Measurements from ENCODE around the gene AACS.

AACS gene

GRCh38 chr12:125159702-125160101 lies 94.5 kb downstream of the AACS start:
- DNase-seq: no peak

DNA sequence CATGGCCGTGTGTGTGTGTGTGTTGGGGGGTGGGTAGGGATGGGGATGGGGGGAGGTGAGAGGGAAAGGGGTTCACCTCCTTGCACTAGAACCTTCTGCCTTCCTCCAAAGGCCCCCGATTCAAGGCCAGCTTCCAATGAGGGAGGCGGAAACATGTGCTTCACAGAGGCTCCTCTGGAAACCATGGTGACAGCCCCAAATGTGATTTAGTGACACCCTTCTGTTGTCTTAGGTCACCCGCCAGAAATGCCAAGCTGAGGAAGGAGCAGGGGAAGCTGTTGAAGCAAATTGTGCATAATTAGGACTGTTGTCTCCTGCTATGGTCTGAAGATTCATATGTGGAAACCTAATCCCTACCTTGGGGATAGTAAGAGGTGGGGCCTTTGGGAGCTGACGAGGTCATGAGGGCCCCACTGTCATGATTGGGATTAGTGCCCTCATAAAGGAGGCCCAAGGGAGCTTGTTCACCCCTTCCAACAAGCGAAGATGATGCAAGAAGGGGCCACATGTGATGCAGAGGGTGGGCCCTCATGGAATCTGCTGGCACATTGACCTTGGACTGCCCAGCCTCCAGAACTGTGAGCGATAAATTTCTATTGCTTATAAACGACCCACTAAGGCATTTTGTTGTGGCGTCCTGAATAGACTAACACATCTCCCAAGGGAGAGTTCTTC lies 95.2 kb downstream of the AACS start:
- DNase-seq: no peak

- DNase-seq: no peak
Measured at GRCh38 chr12:125161712-125162022, 96.4 kb downstream of the AACS start.

GRCh38 chr12:125162489-125163028 lies 97.3 kb downstream of the AACS start:
- no peak for DNase-seq

GRCh38 chr12:125163148-125163547 lies 97.9 kb downstream of the AACS start:
- DNase-seq: no peak

DNA sequence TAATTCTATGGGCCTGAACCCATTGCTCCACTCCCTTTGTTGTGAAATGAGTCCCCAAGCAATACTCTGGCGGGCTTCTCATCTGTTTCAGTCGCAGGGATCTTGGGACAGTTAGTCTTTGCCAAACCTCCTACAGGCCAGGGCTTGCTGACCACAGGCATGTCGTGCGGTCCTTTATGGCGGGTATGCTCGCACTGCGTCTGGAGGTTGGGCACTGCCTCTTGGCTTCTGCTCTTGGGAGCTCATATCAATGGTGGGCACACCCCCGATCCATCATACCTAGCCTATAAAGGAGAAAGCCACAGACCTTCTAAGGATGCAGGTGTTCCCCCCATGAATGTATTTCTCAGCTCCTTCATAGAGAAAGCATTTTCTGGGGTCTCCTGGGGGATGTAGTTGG lies 99.3 kb downstream of the AACS start:
- DNase-seq: no peak

- DNase-seq: no peak
Measured at GRCh38 chr12:125166041-125166440, 100.8 kb downstream of the AACS start.

GRCh38 chr12:125167658-125168057 lies 102.4 kb downstream of the AACS start:
- DNase-seq: no peak

DNA sequence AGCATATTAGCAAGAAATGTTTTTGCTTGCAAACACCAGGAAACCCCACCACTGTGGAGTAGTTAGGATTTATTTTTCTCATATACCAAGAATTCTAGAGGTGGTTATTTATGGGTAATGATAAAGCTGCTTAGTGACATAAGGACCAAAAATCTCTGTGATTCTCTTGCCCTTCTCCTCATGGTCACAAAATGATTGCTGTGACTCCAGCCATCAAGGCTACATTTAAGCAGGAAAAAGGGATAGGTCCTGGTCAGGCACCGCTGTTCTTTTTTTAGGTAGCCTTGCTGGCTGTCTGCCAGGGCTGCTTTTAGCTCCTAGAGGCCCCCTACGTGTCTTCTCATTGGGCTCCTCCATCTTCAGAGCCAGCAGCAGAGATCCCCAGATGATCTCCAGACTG lies 104.2 kb downstream of the AACS start:
- DNase-seq: no peak

GRCh38 chr12:125169870-125170269 lies 104.6 kb downstream of the AACS start:
- no peak for DNase-seq

DNA sequence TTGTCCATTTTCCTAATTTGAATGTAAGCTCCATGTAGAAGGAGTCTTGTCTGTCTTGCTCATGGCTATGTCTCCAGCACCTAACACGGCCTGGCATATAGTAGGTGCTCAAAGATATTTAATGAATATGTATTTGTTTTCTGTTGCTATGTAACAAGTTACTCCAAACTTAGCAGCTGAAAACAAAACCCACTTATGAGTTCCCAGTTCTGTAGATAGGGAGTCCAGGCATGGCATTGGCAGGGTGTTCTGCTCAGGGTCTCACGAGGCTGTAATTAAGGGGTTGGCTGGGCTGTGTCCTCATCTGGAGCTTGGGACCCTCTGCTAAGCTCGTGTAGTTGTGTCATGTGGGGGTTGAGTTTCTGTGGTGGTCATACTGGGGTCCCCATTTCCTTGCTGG lies 106.0 kb downstream of the AACS start:
- DNase-seq: no peak

DNA sequence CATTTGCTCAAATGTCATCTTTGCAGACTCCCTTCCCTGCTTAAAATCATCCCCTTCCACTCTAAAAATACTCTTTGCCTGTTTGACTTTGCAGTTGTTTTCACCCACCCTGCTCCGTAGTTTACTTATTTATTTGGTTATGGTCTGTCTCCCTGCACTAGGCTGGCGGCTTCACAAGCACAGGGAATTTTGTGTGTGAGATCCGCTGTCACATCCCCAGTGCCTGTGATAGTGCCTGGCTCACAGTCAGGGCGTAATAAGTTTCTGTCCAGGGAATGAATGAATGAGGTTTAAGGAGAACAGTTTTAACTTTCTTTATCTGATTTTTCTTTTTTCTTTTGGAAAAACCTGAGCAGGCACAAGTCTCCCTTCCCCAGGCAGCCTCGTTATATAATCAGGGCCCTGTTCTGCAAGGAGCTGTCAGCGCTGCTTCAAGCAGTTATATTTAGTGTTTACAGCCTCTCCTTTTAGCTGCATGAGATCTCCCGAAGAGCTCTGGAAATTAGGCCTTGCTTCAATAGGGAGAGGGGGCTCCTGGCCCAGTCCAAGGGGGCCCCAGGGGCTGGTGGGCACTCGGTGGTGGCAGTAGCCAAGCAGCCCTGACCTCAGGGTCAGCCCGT lies 107.1 kb downstream of the AACS start:
- DNase-seq: no peak

DNA sequence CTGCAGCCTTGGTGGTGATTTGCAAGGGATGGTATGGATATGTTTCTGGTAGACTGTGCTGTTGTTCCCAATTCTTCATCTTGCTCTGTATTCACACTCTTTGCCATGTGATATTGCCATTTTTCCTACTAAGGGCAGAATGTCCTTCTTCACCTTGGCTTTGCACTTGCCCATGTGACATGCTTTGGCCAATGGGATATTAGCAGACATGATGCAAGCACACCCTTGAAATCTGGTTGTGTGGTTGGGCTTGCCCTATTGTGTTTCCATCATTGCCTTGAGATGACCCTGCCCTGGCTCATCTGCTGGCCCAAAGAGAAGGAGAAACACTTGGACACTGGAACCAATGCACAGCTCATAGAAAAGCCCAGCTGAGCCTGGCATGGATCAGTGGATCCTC lies 110.3 kb downstream of the AACS start:
- DNase-seq: no peak

DNA sequence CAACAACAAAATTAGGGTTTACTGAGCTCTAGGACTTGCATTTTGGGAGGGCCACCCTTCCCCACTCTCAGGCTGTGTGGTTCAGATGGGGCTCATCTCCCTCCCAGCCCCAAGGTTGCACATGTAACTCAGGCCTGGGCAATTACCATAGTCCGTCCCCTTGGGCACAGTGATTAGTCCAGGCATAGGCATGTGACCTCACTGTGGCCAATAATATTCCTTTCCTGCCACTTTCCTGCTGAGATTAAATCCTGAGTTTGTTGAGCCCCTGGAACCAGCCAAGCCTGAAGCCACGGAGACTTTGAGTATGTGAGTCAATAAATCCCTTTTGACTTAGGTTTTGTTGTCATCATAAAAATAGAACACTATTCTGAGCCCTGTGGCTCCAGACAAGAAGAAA lies 113.0 kb downstream of the AACS start:
- DNase-seq: no peak

GRCh38 chr12:125180144-125180543 lies 114.9 kb downstream of the AACS start:
- DNase-seq: no peak

GRCh38 chr12:125181107-125181506 lies 115.9 kb downstream of the AACS start:
- DNase-seq: no peak

DNA sequence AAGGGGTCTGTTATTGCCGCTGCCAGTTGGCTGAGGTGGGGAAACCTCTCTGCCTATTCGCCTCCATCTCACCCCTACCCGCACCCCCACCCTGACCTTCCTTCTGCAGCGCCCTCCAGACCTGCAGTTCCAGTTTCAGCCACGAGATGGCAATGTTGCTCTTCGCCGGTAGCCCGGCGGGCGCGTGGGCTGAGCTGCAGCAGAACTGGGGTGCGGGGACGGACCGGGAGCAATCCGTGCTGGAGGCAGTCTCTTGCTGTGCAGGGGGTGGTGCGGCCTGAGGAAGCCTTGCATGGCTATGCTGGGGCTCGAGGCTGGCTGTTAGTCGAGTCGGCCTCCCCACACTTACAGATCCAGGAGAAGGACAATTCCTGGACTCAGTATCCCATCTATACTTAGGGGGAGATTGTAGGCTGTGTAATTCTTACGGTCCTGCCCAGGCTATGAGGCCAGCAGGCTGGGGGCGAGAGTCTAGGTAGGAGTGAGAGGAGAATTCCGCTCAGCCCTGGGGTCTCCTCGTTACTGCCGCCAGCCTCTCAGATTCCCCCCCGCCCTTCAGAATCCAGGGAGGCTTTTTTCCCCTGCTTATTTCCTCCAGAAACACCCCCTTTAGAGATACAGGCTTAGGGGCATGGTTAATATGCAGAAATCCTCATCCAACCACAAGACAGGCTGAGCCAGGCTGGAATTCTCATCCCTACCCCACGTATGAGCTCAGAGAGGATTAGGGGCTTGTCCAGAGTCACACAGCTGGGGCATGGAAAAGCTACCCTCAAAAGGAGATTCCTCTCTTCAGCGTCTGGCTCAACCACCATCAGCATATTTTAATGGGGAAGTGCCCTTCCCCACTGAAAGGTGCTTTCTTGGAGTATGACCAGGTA lies 118.2 kb downstream of the AACS start:
- peak; percentile 88 to 92 for DNase-seq

DNA sequence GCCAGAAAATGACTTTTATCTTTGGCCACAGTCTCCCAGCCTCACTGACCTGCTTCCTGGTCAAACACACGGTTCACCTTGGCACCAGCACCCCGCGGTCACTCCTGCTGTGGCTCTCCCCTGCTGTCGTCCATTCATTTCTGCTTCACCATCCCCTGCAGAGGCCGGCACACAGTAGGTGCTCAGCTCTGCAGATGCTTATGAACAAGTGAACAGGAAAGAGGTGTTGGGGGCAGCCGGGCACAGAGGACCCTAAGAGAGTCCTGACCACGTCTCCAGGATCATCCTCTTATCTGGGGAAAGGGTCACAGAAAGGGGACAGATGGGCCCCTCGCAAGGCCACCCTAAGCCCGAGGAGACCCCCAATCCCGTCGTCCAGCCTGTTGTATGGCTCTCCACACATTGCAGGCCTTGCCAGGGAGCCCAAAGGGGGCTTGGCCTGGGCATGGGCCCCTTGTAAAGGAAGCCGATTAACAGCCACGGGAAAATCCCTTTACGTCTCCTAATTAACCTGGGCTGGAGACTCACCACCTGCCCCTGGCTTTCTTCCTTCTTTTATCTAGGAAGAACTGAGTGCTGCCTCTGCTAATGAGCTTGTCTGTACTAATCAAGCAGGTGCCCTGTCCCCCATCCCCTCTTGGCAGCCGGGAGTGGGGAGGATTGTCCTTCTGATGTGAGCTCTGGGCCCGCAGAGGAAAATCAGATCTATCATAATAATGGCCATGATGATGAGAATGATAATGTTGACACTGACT lies 119.2 kb downstream of the AACS start:
- DNase-seq: no peak

GRCh38 chr12:125185311-125185739 lies 120.1 kb downstream of the AACS start:
- DNase-seq: no peak

DNA sequence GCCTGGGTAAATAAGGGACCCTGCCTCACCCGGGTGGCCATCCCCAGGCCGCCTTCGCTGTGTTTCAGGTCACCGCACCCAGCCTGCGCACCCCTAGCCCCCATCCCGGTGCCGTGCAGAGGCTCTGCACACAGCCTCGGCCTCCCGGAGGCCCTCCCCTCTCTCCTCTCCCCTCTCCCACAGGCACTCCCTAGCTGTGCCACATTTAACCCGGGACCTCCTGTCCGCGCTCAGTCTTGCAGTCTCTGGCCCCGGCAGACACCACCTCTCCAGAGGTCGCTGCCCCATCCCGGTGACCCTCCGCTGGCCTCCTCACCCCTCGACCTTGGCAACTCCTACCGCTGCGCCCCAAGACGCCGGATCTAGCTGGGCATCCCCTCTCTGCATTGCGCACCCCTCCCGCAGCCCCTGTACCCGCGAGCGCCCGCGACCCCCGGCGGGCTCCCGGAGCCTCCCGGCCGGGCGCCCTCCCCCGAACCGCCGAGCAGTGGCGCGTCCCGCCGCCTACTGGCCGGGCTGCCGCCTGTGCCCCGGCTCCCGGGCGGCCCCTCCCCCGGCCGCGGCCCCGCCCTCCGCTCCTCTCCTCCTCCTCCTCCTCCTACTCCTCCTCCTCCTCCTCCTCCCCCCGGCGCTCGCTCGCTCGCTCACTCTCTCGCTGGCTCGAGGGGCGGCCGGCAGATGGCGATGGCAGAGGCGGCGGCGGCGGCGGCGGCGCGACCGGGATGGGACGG lies 120.7 kb downstream of the AACS start, which contains the start of gene TMEM132B:
Gene TMEM132B, plus strand, starts transcription at position 647 of the 731 bp plus-strand sequence.
- peak; percentile 18 to 34 for DNase-seq

DNA sequence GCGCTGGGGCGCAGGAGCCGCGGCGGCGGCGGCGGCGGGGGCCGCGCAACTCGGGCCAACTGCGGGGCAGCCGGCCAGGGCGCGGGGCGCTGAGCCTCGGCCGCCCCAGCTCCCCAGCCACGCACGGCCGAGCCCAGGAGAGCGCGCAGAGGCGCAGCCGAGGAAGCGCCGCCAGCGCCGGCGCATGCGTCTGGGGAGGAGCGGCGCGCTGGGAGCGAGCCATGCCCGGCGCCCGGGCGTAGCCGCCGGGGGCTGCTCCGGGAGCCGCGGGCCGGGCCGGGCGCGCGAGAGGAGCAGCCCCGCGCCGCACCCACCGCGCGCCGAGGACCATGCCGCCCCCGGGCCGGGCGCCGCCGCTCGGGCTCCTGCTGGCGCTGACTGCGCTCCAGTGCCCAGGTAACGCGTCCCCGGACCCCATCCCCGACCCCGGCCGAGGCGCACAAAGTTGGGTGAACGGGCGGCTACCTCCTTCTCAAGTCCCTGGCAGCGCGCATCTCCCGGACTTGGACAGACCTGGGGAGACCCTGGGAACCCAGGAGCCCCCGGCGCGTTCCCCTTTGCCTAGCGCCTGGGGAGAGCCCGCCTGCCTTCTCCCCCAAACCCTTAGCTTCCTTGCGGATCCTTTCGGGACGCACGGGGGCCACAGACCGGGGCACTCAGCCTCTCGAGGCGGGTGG lies 121.4 kb downstream of the AACS start:
- DNase-seq: no peak
